Germinal center (tissue), 1 donor: Measurements from ENCODE around the gene TRO.

Experiments used
- DNase-seq: peaks from one replicate; pipeline ENCODE4 v3.0.0; 2012; ENCODE audit warnings: mixed read lengths, low spot score

Gene TRO

DNA sequence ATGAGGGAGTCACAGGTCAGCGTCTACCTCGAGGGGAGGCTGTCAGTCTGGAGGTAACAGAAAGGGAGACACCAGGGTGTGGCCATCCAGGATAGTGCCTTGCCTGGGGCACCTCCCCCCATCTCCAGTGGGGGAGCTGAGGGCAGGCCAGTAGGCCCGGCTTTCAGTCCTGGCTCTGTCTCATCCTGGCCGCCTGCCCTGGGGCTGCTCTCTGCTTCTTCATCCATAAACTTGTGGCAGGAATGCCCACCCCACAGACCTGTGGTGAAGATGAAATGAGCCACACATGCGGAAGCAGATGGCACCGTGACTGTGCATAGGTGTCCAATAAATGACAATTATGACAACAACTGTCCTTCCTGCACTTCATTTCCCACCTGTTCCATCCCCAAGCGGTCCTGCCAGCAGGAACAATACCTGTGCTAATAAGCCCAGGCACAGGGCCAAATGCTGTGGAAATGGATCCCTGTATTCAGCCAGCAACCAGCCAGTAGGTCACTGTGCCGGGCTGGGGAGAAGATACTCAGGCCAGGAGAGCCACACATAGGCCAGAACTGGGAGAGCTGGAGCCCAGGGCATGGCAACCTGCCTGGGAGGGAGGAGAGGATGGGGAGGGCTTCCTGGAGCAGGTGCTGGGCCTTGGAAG lies 30.2 kb downstream of the TRO start:
- no peak for DNase-seq

DNA sequence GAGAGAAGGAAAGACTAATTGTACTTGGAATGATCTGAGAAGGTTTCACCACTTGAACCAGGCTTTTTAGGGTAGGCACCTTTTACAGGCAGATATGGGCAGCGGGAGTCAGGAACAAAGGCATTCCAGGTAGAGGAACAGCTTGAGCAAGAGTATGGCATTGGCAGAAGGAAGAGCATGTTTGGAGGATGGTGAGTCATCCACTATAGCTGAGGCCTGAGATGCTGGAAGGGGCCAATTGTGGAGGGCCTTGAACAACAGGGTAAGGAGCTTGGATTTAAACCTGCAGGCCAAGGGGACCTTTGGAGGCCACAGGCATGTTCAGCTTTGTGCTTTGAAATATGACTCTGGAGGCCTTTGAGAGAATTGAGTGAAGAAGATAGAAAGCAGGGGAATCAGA lies 41.1 kb downstream of the TRO start:
- no peak for DNase-seq

DNA sequence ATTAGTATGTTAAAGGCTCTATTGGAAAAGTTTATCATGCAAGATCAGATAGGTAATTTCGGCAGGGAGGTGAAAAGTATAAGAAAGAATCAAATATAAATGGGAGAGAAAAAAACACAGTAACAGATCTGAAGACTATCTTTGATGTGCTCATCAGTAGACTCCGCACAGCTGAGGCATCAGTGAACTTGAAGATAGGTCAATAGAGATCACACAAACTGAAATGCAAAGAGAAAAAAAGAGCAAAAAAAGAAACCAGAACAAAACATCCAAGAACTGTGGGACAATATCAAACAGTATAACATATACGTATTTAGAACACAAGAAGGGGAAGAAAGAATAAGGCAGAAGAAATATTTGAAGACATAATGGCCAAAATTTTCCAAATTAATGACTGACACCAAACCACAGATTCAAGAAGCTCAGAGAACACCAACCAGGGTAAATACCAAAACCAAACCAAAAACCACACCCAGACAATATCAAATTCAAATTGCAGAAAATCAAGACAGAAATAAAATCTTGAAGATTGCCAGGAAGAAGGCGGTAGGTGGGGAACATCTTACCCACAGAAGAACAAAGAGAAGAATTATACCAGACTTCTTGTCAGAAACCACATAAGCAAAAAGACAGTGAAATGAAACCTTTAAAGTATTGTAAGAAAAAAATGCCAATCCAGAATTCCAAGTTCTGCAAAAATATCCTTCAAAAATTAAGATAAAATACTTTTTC lies 44.3 kb downstream of the TRO start:
- no peak for DNase-seq

DNA sequence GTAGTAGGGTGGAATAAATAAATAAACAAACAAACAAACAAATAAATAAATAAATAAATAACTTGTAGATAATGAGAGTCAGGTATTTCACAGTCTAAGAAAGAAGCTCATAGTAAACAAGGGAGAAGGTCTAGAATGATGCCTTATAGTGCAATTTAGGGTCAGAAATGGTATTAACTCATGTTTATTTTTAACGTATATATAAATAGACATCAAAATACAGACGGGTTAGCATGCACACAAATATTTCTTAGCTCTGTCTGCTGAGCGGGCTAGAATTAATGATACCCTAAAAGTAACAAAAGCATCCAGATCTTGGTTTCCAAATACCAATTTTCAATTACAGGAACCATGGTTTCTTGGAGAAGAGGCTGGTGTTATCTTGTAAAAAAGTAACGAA lies 56.8 kb downstream of the TRO start:
- no peak for DNase-seq

DNA sequence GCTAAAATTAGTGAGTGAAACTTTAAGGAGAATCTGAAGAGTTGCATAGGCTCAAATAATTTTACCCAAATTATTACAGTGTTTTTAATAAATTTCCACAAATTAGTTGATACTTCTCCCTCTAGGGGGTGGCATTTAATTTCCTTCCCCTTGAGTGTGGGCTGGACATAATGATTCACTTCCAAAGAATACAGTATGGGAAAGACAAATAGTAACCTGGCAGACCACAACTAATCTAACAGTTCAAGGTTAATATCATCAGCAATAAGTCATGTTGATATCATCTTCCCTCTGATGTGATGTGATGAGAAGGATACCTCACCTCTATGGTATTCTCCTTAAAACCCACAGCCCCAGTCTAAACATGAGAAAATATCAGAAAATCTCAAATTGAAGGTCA lies 57.8 kb downstream of the TRO start:
- no peak for DNase-seq

- no peak for DNase-seq
Measured at GRCh38 chrX:54979432-54979831, 58.8 kb downstream of the TRO start.

- no peak for DNase-seq
Measured at GRCh38 chrX:54980334-54980733, 59.7 kb downstream of the TRO start.
